Activated CD8-positive, alpha-beta memory T cell treated with anti-CD3 and anti-CD28 coated beads, Interleukin-2, amount 10 ng/mL, durations not matched to agents 7 days and 5 days (primary cell): ENCODE results near the gene ITSN1. TPM values are rescaled to one million over a fixed set of nuclear protein-coding genes. Genes with fewer than 3 reads are reported as not detected.

Experiments
- ATAC-seq: fragments of 150-1000 bp; cut with Tn5 transposase; one replicate; pipeline ENCODE4 v1.10.0; 2021; ENCODE audit warnings: moderate library complexity
- CTCF ChIA-PET: fragments of 350-600 bp; sonication (Branson Sonifier 250); formaldehyde crosslinking; loops from one replicate; lab custom pipeline; 2021; ENCODE audit warnings: antibody characterized with exemption; lab: Charles Lee
- DNase-seq: peaks from one replicate; pipeline ENCODE4 v3.0.0-alpha.2; 2020
- H3K27ac Mint-ChIP-seq: one replicate; pipeline ENCODE4 v1.8.0; 2021; ENCODE audit warnings: mild to moderate bottlenecking, mixed read lengths
- H3K27me3 Mint-ChIP-seq: one replicate; pipeline ENCODE4 v1.8.0; 2021; ENCODE audit warnings: mixed read lengths
- H3K36me3 Mint-ChIP-seq: one replicate; pipeline ENCODE4 v1.8.0; 2021; ENCODE audit warnings: mild to moderate bottlenecking, mixed read lengths
- H3K4me1 Mint-ChIP-seq: one replicate; pipeline ENCODE4 v1.8.0; 2021; ENCODE audit warnings: mixed read lengths
- H3K4me3 Mint-ChIP-seq: one replicate; pipeline ENCODE4 v1.8.0; 2021; ENCODE audit warnings: mild to moderate bottlenecking, moderate library complexity, mixed read lengths
- H3K9me3 Mint-ChIP-seq: one replicate; pipeline ENCODE4 v1.8.0; 2022; ENCODE audit warnings: low read depth, mixed read lengths
- total RNA-seq, 2 experiments: library from RNA; stranded (reverse); gene quantifications; one replicate each; pipeline ENCODE4 v1.2.3, GENCODE V29; 2021

Gene ITSN1
- total RNA-seq, 2 experiments from 2014 or later = 2.0 to 3.9 TPM

GRCh38 chr21:33658919-33659567, 16.7 kb downstream of the ITSN1 start:
- CTCF ChIA-PET = no interaction called here
- ATAC-seq (no peak), DNase-seq (no peak)
- Mint-ChIP-seq H3K4me1 (no peaks in the 10 kb centered on the region), H3K9me3 (no peaks in the 10 kb centered on the region), H3K4me3 (no peak overlapping the region), H3K36me3 (no peaks in the 10 kb centered on the region), H3K27me3 (peaks cover 3% of the 10 kb centered on the region), H3K27ac (no peak overlapping the region)

GRCh38 chr21:33659568-33659949, 17.3 kb downstream of the ITSN1 start:
- Mint-ChIP-seq H3K4me1 (no peaks in the 10 kb centered on the region), H3K4me3 (no peak overlapping the region), H3K27me3 (peaks cover 3% of the 10 kb centered on the region), H3K36me3 (no peaks in the 10 kb centered on the region), H3K27ac (no peak overlapping the region), H3K9me3 (no peaks in the 10 kb centered on the region)
- no peak for DNase-seq
- no peak for ATAC-seq
- CTCF ChIA-PET = no interaction called here

GRCh38 chr21:33660406-33660805, 18.1 kb downstream of the ITSN1 start:
- ATAC-seq = no peak
- H3K4me3 Mint-ChIP-seq = no peak overlapping the region
- peaks cover 3% of the 10 kb centered on the region for H3K27me3 Mint-ChIP-seq
- no peaks in the 10 kb centered on the region for H3K4me1 Mint-ChIP-seq
- CTCF ChIA-PET = no interaction called here
- no peaks in the 10 kb centered on the region for H3K9me3 Mint-ChIP-seq
- no peaks in the 10 kb centered on the region for H3K36me3 Mint-ChIP-seq
- DNase-seq = no peak
- H3K27ac Mint-ChIP-seq = no peak overlapping the region

- Mint-ChIP-seq H3K4me1 (no peaks in the 10 kb centered on the region), H3K27ac (no peak overlapping the region), H3K9me3 (no peaks in the 10 kb centered on the region), H3K4me3 (no peak overlapping the region), H3K27me3 (no peaks in the 10 kb centered on the region), H3K36me3 (no peaks in the 10 kb centered on the region)
- ATAC-seq = no peak
- DNase-seq = no peak
- CTCF ChIA-PET = no interaction called here
Observed at GRCh38 chr21:33661146-33661545, 18.8 kb downstream of the ITSN1 start.

- Mint-ChIP-seq H3K27ac (no peak overlapping the region), H3K27me3 (no peaks in the 10 kb centered on the region), H3K4me1 (no peaks in the 10 kb centered on the region), H3K9me3 (no peaks in the 10 kb centered on the region), H3K36me3 (no peaks in the 10 kb centered on the region), H3K4me3 (no peak overlapping the region)
- no peak for DNase-seq
- CTCF ChIA-PET = no interaction called here
- no peak for ATAC-seq
Observed at GRCh38 chr21:33662046-33662445, 19.7 kb downstream of the ITSN1 start.

GRCh38 chr21:33663241-33663640, 20.9 kb downstream of the ITSN1 start:
- Mint-ChIP-seq H3K4me3 (no peak overlapping the region), H3K4me1 (no peaks in the 10 kb centered on the region), H3K27ac (no peak overlapping the region), H3K9me3 (no peaks in the 10 kb centered on the region), H3K27me3 (no peaks in the 10 kb centered on the region), H3K36me3 (no peaks in the 10 kb centered on the region)
- ATAC-seq (no peak), DNase-seq (no peak)
- CTCF ChIA-PET = interaction anchor here (1.0 kb wide), 1 partner anchor 17 kb away, joined by 3 read pairs; no protein-coding TSS in a partner anchor

- Mint-ChIP-seq H3K4me1 (no peaks in the 10 kb centered on the region), H3K27me3 (no peaks in the 10 kb centered on the region), H3K36me3 (no peaks in the 10 kb centered on the region), H3K4me3 (no peak overlapping the region), H3K27ac (no peak overlapping the region), H3K9me3 (no peaks in the 10 kb centered on the region)
- CTCF ChIA-PET = no interaction called here
- DNase-seq (no peak), ATAC-seq (no peak)
Observed at GRCh38 chr21:33664135-33664534, 21.8 kb downstream of the ITSN1 start.

GRCh38 chr21:33666153-33666552, 23.9 kb downstream of the ITSN1 start:
- no peaks in the 10 kb centered on the region for H3K4me1 Mint-ChIP-seq
- peaks cover 2% of the 10 kb centered on the region for H3K27me3 Mint-ChIP-seq
- DNase-seq (no peak), ATAC-seq (no peak)
- H3K36me3 Mint-ChIP-seq = no peaks in the 10 kb centered on the region
- no peak overlapping the region for H3K4me3 Mint-ChIP-seq
- H3K9me3 Mint-ChIP-seq = no peaks in the 10 kb centered on the region
- CTCF ChIA-PET = no interaction called here
- no peak overlapping the region for H3K27ac Mint-ChIP-seq

- no peaks in the 10 kb centered on the region for H3K9me3 Mint-ChIP-seq
- CTCF ChIA-PET = no interaction called here
- no peak overlapping the region for H3K27ac Mint-ChIP-seq
- no peaks in the 10 kb centered on the region for H3K36me3 Mint-ChIP-seq
- no peak overlapping the region for H3K4me3 Mint-ChIP-seq
- peaks cover 2% of the 10 kb centered on the region for H3K27me3 Mint-ChIP-seq
- no peak for ATAC-seq
- H3K4me1 Mint-ChIP-seq = no peaks in the 10 kb centered on the region
- DNase-seq = no peak
Observed at GRCh38 chr21:33667636-33668035, 25.3 kb downstream of the ITSN1 start.

GRCh38 chr21:33668180-33668579, 25.9 kb downstream of the ITSN1 start:
- Mint-ChIP-seq H3K27ac (no peak overlapping the region), H3K4me3 (no peak overlapping the region), H3K4me1 (no peaks in the 10 kb centered on the region), H3K36me3 (no peaks in the 10 kb centered on the region), H3K9me3 (no peaks in the 10 kb centered on the region), H3K27me3 (peaks cover 2% of the 10 kb centered on the region)
- CTCF ChIA-PET = no interaction called here
- DNase-seq (no peak), ATAC-seq (no peak)

- no peak overlapping the region for H3K4me3 Mint-ChIP-seq
- H3K4me1 Mint-ChIP-seq = no peaks in the 10 kb centered on the region
- no peaks in the 10 kb centered on the region for H3K9me3 Mint-ChIP-seq
- no peak for DNase-seq
- H3K27ac Mint-ChIP-seq = no peak overlapping the region
- H3K36me3 Mint-ChIP-seq = no peaks in the 10 kb centered on the region
- CTCF ChIA-PET = no interaction called here
- peaks cover 2% of the 10 kb centered on the region for H3K27me3 Mint-ChIP-seq
- no peak for ATAC-seq
Observed at GRCh38 chr21:33668620-33669019, 26.3 kb downstream of the ITSN1 start.

- Mint-ChIP-seq H3K9me3 (no peaks in the 10 kb centered on the region), H3K4me1 (no peaks in the 10 kb centered on the region), H3K36me3 (no peaks in the 10 kb centered on the region), H3K27me3 (peaks cover 2% of the 10 kb centered on the region), H3K4me3 (no peak overlapping the region), H3K27ac (no peak overlapping the region)
- ATAC-seq (no peak), DNase-seq (no peak)
- CTCF ChIA-PET = no interaction called here
Observed at GRCh38 chr21:33670076-33670978, 28.0 kb downstream of the ITSN1 start.

- no peak for DNase-seq
- no peak overlapping the region for H3K27ac Mint-ChIP-seq
- H3K4me3 Mint-ChIP-seq = no peak overlapping the region
- H3K9me3 Mint-ChIP-seq = no peaks in the 10 kb centered on the region
- no peaks in the 10 kb centered on the region for H3K4me1 Mint-ChIP-seq
- no peaks in the 10 kb centered on the region for H3K36me3 Mint-ChIP-seq
- peaks cover 2% of the 10 kb centered on the region for H3K27me3 Mint-ChIP-seq
- CTCF ChIA-PET = no interaction called here
- ATAC-seq = no peak
Observed at GRCh38 chr21:33673473-33673872, 31.2 kb downstream of the ITSN1 start.

GRCh38 chr21:33674226-33674625, 31.9 kb downstream of the ITSN1 start:
- ATAC-seq = no peak
- CTCF ChIA-PET = no interaction called here

More at GRCh38 chr21:33674226-33674625, 31.9 kb downstream of the ITSN1 start:
- H3K27ac Mint-ChIP-seq = no peak overlapping the region
- no peak overlapping the region for H3K4me3 Mint-ChIP-seq
- no peaks in the 10 kb centered on the region for H3K36me3 Mint-ChIP-seq
- peaks cover 2% of the 10 kb centered on the region for H3K27me3 Mint-ChIP-seq
- no peaks in the 10 kb centered on the region for H3K4me1 Mint-ChIP-seq
- H3K9me3 Mint-ChIP-seq = no peaks in the 10 kb centered on the region
- DNase-seq = no peak
